Fibroblast of the aortic adventitia (primary cell): Measurements from ENCODE around the gene CDC42EP1. TPM values are rescaled to one million over a fixed set of nuclear protein-coding genes. Genes with fewer than 3 reads are reported as not detected.

Experiments used
- DNase-seq: peaks from one replicate; pipeline ENCODE4 v3.0.0-alpha.2; 2010; ENCODE audit warnings: low read depth
- H3K4me3 ChIP-seq: 2 replicates; pipeline ENCODE4 v1.5.1; 2011; ENCODE audit warnings: low read depth, mild to moderate bottlenecking, control low read depth, low read length, moderate library complexity
- total RNA-seq: library from RNA; depleted of rRNA; stranded (reverse); fragments of >200 nt; gene quantifications from 2 replicates; pipeline ENCODE4 v1.2.3, GENCODE V29; 2012; ENCODE audit warnings: low replicate concordance
- TF ChIP-seq, protein P1 (sequence below): IDR thresholded peaks from 2 replicates; pipeline ENCODE4 v1.5.1; 2011; ENCODE audit warnings: mild to moderate bottlenecking, low read length, control low read depth, inconsistent platforms; ENCODE audit not compliant: insufficient read depth

The CDC42EP1 gene
- total RNA-seq, 1 donor: 30.3 TPM

- H3K4me3 ChIP-seq: no peak overlapping the region
- TF ChIP-seq, protein P1, sequence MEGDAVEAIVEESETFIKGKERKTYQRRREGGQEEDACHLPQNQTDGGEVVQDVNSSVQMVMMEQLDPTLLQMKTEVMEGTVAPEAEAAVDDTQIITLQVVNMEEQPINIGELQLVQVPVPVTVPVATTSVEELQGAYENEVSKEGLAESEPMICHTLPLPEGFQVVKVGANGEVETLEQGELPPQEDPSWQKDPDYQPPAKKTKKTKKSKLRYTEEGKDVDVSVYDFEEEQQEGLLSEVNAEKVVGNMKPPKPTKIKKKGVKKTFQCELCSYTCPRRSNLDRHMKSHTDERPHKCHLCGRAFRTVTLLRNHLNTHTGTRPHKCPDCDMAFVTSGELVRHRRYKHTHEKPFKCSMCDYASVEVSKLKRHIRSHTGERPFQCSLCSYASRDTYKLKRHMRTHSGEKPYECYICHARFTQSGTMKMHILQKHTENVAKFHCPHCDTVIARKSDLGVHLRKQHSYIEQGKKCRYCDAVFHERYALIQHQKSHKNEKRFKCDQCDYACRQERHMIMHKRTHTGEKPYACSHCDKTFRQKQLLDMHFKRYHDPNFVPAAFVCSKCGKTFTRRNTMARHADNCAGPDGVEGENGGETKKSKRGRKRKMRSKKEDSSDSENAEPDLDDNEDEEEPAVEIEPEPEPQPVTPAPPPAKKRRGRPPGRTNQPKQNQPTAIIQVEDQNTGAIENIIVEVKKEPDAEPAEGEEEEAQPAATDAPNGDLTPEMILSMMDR: no peak
- no peak for DNase-seq
Measured at GRCh38 chr22:37571258-37571991, 11.1 kb downstream of the CDC42EP1 start.

- TF ChIP-seq, protein P1: no peak
- no peak for DNase-seq
- H3K4me3 ChIP-seq: no peak overlapping the region
Measured at GRCh38 chr22:37571992-37572373, 11.7 kb downstream of the CDC42EP1 start.

DNA sequence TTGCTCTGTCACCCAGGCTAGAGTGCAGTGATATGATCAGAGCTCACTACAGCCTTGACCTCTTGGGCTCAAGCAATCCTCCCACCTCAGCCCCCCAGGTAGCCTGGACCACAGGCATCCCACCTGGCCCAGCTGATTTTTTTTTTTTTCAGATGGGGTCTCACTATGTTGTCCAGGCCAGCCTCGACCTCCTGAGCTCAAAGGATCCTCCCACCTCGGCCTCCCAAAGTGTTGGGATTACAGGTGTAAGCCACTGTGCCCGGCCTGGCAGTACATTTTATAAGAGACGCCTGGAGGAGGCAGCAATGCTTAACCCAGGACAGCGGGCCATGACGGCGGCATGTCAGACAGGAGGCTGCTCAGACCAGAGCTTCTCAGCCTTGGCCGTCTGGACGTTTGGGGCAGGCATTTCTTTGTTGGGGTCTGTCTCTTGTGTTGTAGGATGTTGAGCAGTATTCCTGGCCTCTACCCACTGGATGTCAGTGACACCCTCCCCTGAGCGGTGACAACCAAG is 15.3 kb downstream of the CDC42EP1 start:
- TF ChIP-seq, protein P1: no peak
- DNase-seq: no peak
- H3K4me3 ChIP-seq: no peak overlapping the region

DNA sequence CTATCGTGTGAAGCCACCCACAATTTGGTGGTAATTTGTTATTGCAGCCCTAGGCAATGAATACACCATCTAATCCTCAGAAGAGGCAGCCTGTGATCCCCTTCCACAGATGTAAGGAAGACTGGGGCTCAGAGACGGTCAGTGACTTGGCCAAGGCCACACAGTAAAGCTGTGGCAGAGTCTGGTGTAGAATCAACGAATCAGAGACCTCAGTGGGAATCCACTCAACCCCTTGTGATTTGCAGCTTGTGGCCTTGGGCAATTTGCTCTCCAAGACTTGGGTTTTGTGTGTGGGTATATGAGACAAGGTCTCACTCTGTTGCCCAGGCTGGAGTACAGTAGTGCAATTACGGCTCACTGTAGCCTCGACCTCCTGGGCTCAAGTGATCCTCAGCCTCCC is 17.7 kb downstream of the CDC42EP1 start:
- TF ChIP-seq, protein P1: no peak
- DNase-seq: no peak
- no peak overlapping the region for H3K4me3 ChIP-seq

DNA sequence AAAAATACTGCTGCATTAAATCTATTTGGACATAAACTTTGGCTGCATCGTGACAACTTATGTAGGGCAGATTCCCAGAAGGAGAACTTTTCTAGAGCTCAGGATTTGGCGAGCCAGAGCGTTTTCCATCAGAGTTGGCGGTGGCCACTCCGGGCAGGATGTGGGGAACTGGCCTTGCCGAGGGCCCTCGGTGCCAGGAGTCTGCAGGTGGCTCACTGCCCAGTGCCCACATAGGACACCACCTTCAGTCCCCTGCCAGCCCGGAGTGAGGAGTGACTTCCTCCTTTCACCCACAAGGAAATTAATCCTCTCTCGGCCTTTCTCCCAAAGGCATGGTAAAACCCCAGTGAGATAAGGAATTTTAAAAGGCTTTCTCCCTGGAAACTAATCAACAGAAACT is 21.2 kb downstream of the CDC42EP1 start:
- TF ChIP-seq, protein P1: no peak
- DNase-seq: no peak
- H3K4me3 ChIP-seq: no peak overlapping the region

GRCh38 chr22:37582526-37582925 is 22.2 kb downstream of the CDC42EP1 start:
- H3K4me3 ChIP-seq: no peak overlapping the region
- DNase-seq: no peak
- TF ChIP-seq, protein P1: no peak
